Measurements from ENCODE around the gene RAX. TPM values are rescaled to one million over a fixed set of nuclear protein-coding genes. Genes with fewer than 3 reads are reported as not detected.
"Not testable (repeated sequence)": the region's sequence is repeated elsewhere in the genome, so short reads cannot be mapped to it uniquely, and the experiment has no call there.

The RAX gene
- total RNA-seq, 6 experiments from 2014 or later = not detected

- no peak for TF ChIP-seq CTCF (IDR thresholded peaks at IDR 0.05)
- DNase-seq = no peak
- Mint-ChIP-seq H3K27ac (no peak overlapping the region), H3K4me1 (ENCODE audit: low read depth) (peaks cover 8% of the 10 kb centered on the region), H3K36me3 (ENCODE audit: low read depth) (no peaks in the 10 kb centered on the region), H3K9me3 (no peaks in the 10 kb centered on the region), H3K4me3 (no peak overlapping the region; the same call in 1 of the 2 replicates), H3K27me3 (ENCODE audit: insufficient read depth) (peaks cover 61% of the 10 kb centered on the region)
Measured at GRCh38 chr18:59265974-59266369, 7.3 kb downstream of the RAX start.

- Mint-ChIP-seq H3K27me3 (ENCODE audit: insufficient read depth) (peaks cover 56% of the 10 kb centered on the region), H3K4me1 (ENCODE audit: low read depth) (peaks cover 7% of the 10 kb centered on the region), H3K9me3 (no peaks in the 10 kb centered on the region), H3K27ac (no peak overlapping the region), H3K36me3 (ENCODE audit: low read depth) (no peaks in the 10 kb centered on the region), H3K4me3 (no peak overlapping the region; the same call in 1 of the 2 replicates)
- TF ChIP-seq CTCF (IDR thresholded peaks at IDR 0.05) = no peak
- DNase-seq = no peak
Measured at GRCh38 chr18:59265246-59265973, 7.8 kb downstream of the RAX start.

GRCh38 chr18:59264651-59265245 is 8.5 kb downstream of the RAX start:
- no peaks in the 10 kb centered on the region for H3K36me3 Mint-ChIP-seq (ENCODE audit: low read depth)
- peaks cover 54% of the 10 kb centered on the region for H3K27me3 Mint-ChIP-seq (ENCODE audit: insufficient read depth)

GRCh38 chr18:59264121-59264571 is 9.1 kb downstream of the RAX start:
- no peak overlapping the region for H3K4me3 Mint-ChIP-seq
- DNase-seq = no peak
- H3K27me3 Mint-ChIP-seq (ENCODE audit: insufficient read depth) = peaks cover 58% of the 10 kb centered on the region
- TF ChIP-seq CTCF (IDR thresholded peaks at IDR 0.05) = no peak
- no peaks in the 10 kb centered on the region for H3K9me3 Mint-ChIP-seq
- H3K36me3 Mint-ChIP-seq (ENCODE audit: low read depth) = no peaks in the 10 kb centered on the region
- no peak overlapping the region for H3K27ac Mint-ChIP-seq
- H3K4me1 Mint-ChIP-seq (ENCODE audit: low read depth) = peaks cover 7% of the 10 kb centered on the region

More at GRCh38 chr18:59264651-59265245, 8.5 kb downstream of the RAX start:
- Mint-ChIP-seq H3K27ac (no peak overlapping the region), H3K9me3 (no peaks in the 10 kb centered on the region), H3K4me1 (ENCODE audit: low read depth) (peaks cover 7% of the 10 kb centered on the region), H3K4me3 (no peak overlapping the region; the same call in 1 of the 2 replicates)
- no peak for TF ChIP-seq CTCF (IDR thresholded peaks at IDR 0.05)
- DNase-seq = no peak

- H3K4me1 Mint-ChIP-seq (ENCODE audit: low read depth) = peaks cover 7% of the 10 kb centered on the region
- no peak overlapping the region for H3K27ac Mint-ChIP-seq
- no peaks in the 10 kb centered on the region for H3K36me3 Mint-ChIP-seq (ENCODE audit: low read depth)
- TF ChIP-seq CTCF (IDR thresholded peaks at IDR 0.05) = no peak
- DNase-seq = no peak
- no peak overlapping the region for H3K4me3 Mint-ChIP-seq
- H3K9me3 Mint-ChIP-seq = no peaks in the 10 kb centered on the region
- peaks cover 57% of the 10 kb centered on the region for H3K27me3 Mint-ChIP-seq (ENCODE audit: insufficient read depth)
Measured at GRCh38 chr18:59263661-59264060, 9.6 kb downstream of the RAX start.

GRCh38 chr18:59262243-59262642 is 11.0 kb downstream of the RAX start:
- peaks cover 53% of the 10 kb centered on the region for H3K27me3 Mint-ChIP-seq (ENCODE audit: insufficient read depth)
- H3K9me3 Mint-ChIP-seq; DNase-seq; H3K27ac Mint-ChIP-seq; H3K36me3 Mint-ChIP-seq (ENCODE audit: low read depth); H3K4me1 Mint-ChIP-seq (ENCODE audit: low read depth); H3K4me3 Mint-ChIP-seq: not testable (repeated sequence)

- not testable (repeated sequence) for H3K4me3 Mint-ChIP-seq; H3K36me3 Mint-ChIP-seq (ENCODE audit: low read depth); H3K4me1 Mint-ChIP-seq (ENCODE audit: low read depth); H3K27ac Mint-ChIP-seq; DNase-seq; H3K9me3 Mint-ChIP-seq
- peaks cover 54% of the 10 kb centered on the region for H3K27me3 Mint-ChIP-seq (ENCODE audit: insufficient read depth)
Measured at GRCh38 chr18:59261842-59262241, 11.4 kb downstream of the RAX start.

- peaks cover 37% of the 10 kb centered on the region for H3K27me3 Mint-ChIP-seq (ENCODE audit: insufficient read depth)
- not testable (repeated sequence) for DNase-seq; H3K9me3 Mint-ChIP-seq; H3K36me3 Mint-ChIP-seq (ENCODE audit: low read depth); H3K4me1 Mint-ChIP-seq (ENCODE audit: low read depth); H3K4me3 Mint-ChIP-seq; H3K27ac Mint-ChIP-seq
Measured at GRCh38 chr18:59255491-59255890, 17.8 kb downstream of the RAX start.
